Epithelial cell of proximal tubule (primary cell): ENCODE results near the gene FIGN. TPM values are rescaled to one million over a fixed set of nuclear protein-coding genes. Genes with fewer than 3 reads are reported as not detected.

ENCODE experiments used
- DNase-seq: peaks from one replicate; pipeline ENCODE4 v3.0.0-alpha.2; 2011; ENCODE audit warnings: low read depth
- H3K4me3 ChIP-seq: 2 replicates; pipeline ENCODE4 v1.5.1; 2011; ENCODE audit warnings: low read depth, mild to moderate bottlenecking, low read length
- total RNA-seq: library from RNA; depleted of rRNA; stranded (reverse); fragments of >200 nt; gene quantifications from 2 replicates; pipeline ENCODE4 v1.2.3, GENCODE V29; 2015
- TF ChIP-seq, protein P1 (sequence below): conservative IDR thresholded peaks from 2 replicates; pipeline ENCODE4 v1.5.1; 2012; ENCODE audit warnings: low read depth, mild to moderate bottlenecking, low read length

FIGN gene
- total RNA-seq, 1 donor from 2014 or later, result 3.2 TPM

DNA sequence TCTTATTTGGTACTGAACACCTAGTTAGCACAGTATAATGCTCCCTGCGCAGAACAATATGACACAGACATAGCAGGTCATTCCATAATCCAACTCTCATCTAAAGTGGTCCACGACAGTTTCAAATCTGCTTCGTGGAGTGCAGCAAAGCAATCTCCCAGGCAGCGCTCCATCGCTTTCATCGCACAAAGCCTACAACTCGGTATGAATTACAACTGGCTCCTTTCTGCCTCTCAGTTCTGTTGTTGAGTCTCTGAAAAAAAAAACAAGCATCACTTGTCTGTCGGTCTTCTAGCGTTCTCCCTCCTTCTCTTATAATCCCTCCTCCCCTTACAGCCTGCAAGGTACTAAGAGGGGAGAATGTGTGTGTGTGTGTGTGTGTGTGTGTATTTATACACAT is 123.5 kb downstream of the FIGN start:
- no peak for DNase-seq
- TF ChIP-seq, protein P1, sequence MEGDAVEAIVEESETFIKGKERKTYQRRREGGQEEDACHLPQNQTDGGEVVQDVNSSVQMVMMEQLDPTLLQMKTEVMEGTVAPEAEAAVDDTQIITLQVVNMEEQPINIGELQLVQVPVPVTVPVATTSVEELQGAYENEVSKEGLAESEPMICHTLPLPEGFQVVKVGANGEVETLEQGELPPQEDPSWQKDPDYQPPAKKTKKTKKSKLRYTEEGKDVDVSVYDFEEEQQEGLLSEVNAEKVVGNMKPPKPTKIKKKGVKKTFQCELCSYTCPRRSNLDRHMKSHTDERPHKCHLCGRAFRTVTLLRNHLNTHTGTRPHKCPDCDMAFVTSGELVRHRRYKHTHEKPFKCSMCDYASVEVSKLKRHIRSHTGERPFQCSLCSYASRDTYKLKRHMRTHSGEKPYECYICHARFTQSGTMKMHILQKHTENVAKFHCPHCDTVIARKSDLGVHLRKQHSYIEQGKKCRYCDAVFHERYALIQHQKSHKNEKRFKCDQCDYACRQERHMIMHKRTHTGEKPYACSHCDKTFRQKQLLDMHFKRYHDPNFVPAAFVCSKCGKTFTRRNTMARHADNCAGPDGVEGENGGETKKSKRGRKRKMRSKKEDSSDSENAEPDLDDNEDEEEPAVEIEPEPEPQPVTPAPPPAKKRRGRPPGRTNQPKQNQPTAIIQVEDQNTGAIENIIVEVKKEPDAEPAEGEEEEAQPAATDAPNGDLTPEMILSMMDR, result no peak
- no peak overlapping the region for H3K4me3 ChIP-seq

DNA sequence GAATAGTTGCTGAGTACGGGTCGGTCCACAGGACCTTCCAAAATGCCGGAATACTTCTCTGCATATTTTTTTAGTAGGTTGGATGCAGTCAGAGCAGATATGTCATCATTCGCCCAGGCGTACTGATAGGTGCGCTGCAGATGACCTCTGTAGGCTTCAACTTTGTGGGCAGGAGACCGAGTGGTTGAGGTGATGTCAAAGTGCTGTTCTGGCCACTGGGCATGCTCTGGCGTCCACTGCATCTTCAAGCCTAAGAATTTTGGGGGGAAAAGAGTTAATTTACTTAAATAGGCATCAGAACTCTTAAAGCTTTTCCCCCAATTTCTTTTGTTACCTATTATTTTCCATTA is 124.3 kb downstream of the FIGN start:
- H3K4me3 ChIP-seq, result no peak overlapping the region
- DNase-seq, result no peak
- TF ChIP-seq, protein P1, result no peak

DNA sequence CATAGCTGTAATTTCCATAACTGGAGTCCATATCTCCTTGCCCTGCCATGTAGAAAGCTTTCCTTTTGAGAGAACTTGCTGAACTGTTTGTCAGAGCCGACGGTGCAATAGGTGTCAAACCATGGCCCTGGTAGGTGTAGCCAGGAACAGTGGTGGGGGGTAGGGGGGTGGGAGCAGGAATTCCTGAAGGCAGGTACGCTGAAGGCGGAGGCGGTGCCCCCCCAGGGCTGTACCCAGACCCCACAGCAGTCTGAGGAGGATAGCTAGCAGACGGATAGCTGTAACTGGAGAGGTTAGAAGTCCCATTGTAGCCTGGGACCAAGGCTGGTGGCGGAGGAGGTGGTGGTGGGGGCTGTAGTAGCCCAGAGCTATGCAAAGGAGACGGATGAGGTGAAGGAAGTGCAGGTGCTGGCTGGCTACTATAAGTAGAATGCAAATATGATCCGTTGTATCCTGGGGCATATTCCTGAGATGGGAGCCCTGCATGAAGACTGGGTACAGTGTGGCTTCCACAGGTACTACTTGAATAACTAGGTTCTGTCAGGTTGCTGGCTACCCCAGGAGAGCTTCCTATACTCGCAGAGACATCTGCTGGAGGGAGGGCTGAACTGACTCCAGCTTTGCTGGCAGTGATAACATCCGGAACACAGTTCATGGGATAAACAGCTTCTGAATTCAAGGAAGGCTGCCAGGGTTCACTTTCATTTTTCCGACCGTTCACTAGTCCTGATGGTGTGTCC is 124.8 kb downstream of the FIGN start:
- H3K4me3 ChIP-seq, result no peak overlapping the region
- TF ChIP-seq, protein P1, result peak; percentile 53
- no peak for DNase-seq

DNA sequence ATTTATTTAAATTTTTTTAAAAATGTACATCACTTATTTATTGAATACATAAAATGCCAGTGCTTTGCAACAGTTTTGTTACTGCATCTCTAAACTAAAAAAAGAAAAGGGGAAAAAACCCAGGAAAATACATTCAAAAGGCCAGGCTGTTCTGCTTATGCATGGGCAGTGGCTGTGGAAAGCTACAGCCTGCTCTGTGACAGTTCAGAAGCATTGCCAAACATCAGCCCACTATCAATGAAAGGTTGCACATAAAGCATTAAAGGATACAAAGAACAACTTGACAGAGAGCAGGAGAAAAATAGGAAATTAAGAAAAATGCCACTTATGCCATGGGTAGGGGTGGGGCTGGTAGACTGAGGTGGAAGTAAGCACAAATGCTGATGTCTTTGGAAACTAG is 128.2 kb downstream of the FIGN start:
- no peak overlapping the region for H3K4me3 ChIP-seq
- DNase-seq, result no peak
- TF ChIP-seq, protein P1, result no peak

DNA sequence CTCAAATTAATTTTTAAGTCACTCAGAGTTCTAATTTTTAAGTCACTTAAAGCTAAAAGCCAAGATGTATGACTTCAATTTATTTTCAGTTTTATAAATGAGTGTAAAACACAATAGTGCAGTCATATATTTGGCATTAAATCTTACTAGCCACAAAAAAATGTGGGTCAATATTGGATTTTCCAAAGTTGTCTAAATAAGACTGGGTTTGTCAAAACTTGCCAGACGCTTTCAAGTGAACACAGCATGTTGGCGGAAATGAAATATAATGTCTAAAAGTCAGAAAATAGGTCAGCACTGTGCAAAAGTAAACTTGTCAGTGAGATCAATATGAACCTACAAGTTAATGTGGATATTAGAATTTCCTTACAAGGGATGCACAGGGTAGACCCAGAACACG is 128.9 kb downstream of the FIGN start:
- DNase-seq, result no peak
- H3K4me3 ChIP-seq, result no peak overlapping the region

DNA sequence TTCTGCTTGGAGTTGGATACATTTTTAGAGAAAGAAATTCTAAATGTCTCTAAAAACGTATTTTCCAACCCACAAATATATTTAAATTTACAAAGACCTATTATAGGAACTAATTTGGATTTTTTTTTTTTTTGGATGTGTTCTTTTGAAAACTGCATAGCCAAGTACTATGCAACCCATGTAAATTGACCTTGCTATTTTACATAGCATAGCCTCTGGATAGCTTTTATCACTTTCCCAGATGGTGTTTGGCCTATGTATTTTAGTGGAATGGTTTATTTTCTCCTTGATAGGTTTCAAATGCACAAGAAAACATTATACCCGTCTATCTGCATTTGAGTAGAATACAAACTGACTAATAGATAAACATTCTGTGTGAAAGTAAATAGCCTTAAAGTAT is 130.0 kb downstream of the FIGN start:
- no peak overlapping the region for H3K4me3 ChIP-seq
- DNase-seq, result no peak
- TF ChIP-seq, protein P1, result no peak

More for the DNA sequence above, 128.9 kb downstream of the FIGN start:
- TF ChIP-seq, protein P1, result no peak

DNA sequence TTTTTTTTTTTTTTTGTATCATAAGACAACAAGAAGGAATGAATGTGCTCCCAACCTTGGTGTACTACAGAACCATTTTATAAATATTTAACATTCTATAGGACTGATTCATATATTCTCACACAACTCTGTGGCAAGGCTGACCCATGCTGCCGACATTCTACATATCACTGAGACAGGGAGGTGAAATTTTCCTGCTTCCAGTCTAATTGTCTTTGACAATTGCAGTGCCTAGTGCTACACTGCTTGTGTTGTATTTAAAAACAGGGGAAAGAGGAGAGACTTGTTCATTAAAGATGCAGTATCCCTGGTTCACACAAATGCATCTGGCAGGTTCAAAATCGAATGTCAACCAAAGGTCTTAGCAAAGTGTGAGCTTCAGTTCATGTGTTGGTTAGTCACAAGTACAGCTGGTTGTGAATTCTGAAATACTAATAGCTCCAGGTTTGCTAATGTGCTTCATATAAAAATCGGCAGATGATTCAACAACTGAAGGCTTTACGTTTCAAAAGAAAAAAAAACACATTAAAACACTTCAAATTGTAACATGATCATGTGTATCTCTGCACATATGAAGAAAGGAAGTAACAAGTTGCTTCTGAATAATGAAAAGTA is 130.8 kb downstream of the FIGN start:
- no peak overlapping the region for H3K4me3 ChIP-seq
- no peak for DNase-seq
- TF ChIP-seq, protein P1, result no peak
